Measurements from ENCODE around the gene KCNJ6.

GRCh38 chr21:37744551-37744950 is 171.7 kb downstream of the KCNJ6 start:
- no peak for TF ChIP-seq CTCF (IDR thresholded peaks at IDR 0.05; ENCODE audit: insufficient read depth, low read length, poor library complexity, severe bottlenecking)
- no peak for TF ChIP-seq EZH2phosphoT487 (conservative IDR thresholded peaks at IDR 0.05; ENCODE audit: low read length)

All from SU-DHL-6 (cell line).